Measurements from ENCODE around the gene PRKCI. TPM values are rescaled to one million over a fixed set of nuclear protein-coding genes. Genes with fewer than 3 reads are reported as not detected.
"Not testable (repeated sequence)": the region's sequence is repeated elsewhere in the genome, so short reads cannot be mapped to it uniquely, and the experiment has no call there.

The PRKCI gene
- total RNA-seq, 1 experiment from 2014 or later: 25.2 TPM

DNA sequence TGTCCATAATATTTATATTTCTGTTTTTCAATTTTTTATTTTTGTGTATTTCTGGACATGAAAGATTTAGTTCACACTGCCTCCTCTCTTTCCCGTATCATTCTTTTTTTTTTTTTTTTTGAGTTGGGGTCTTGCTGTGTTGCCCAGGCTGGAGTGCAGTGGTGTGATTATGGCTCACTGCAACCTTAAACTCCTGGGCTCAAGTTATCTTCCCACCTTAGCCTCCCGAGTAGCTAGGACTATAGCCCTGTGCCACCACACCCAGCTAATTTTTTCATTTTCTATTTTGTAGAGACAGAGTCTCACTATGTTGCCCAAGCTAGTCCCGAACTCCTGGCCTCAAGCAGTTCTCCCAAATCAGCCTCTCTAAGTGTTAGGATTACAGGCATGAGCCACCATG, 53.6 kb downstream of the PRKCI start:
- DNase-seq (ENCODE audit: low read depth, low spot score): no peak

GRCh38 chr3:170277311-170277710, 55.1 kb downstream of the PRKCI start:
- H3K9ac ChIP-seq (ENCODE audit: low read length); DNase-seq (ENCODE audit: low read depth, low spot score); RAD21 ChIA-PET (ENCODE audit: low non-redundant PET in 1 of 2, low total read pairs in 2 of 2, uncharacterized antibody in 2 of 2, unreplicated experiment in 2 of 2); H3K79me2 ChIP-seq (ENCODE audit: insufficient read depth, low read length); H3K9me2 ChIP-seq (ENCODE audit: insufficient read depth); POLR2A ChIA-PET; ATAC-seq; H3K4me3 ChIP-seq (replicated peaks in 1 of 2; ENCODE audit: low read depth in 1 of 2, low read length in 2 of 2); BruUV-seq (replicated peaks); H2AFZ ChIP-seq (ENCODE audit: low read depth, low read length, poor library complexity, severe bottlenecking); H4K20me1 ChIP-seq (ENCODE audit: insufficient read depth); H3K36me3 ChIP-seq (ENCODE audit: control insufficient read depth in 1 of 2, insufficient read depth in 2 of 2, low read length in 2 of 2); H3K4me1 ChIP-seq (ENCODE audit: control insufficient read depth in 1 of 2, insufficient read depth in 2 of 2, low read length in 2 of 2); H3K4me2 ChIP-seq (ENCODE audit: low read length); CTCF ChIA-PET; H3K27me3 ChIP-seq (ENCODE audit: insufficient read depth, low read length); intact Hi-C loops (cut with micrococcal nuclease); H3K27ac ChIP-seq (ENCODE audit: low read depth, low read length); H3K9me3 ChIP-seq (ENCODE audit: control insufficient read depth in 1 of 2, insufficient read depth in 1 of 2, low read depth in 1 of 2, low read length in 2 of 2): not testable (repeated sequence)

More for the DNA sequence above, 53.6 kb downstream of the PRKCI start:
- Histone ChIP-seq H3K79me2 (ENCODE audit: insufficient read depth, low read length) (no peaks in the 10 kb centered on the region), H2AFZ (ENCODE audit: low read depth, low read length, poor library complexity, severe bottlenecking) (no peak overlapping the region), H3K9me2 (ENCODE audit: insufficient read depth) (no peaks in the 10 kb centered on the region), H3K9me3 (ENCODE audit: control insufficient read depth in 1 of 2, insufficient read depth in 1 of 2, low read depth in 1 of 2, low read length in 2 of 2) (no peaks in the 10 kb centered on the region), H3K36me3 (ENCODE audit: control insufficient read depth in 1 of 2, insufficient read depth in 2 of 2, low read length in 2 of 2) (peaks cover 4 to 5% of the 10 kb centered on the region in 2 experiments; a peak in 3 of 4 replicates), H3K4me2 (ENCODE audit: low read length) (no peak overlapping the region), H3K27ac (ENCODE audit: low read depth, low read length) (no peak overlapping the region), H3K9ac (ENCODE audit: low read length) (no peak overlapping the region), H4K20me1 (ENCODE audit: insufficient read depth) (no peaks in the 10 kb centered on the region), H3K4me3 (replicated peaks in 1 of 2; ENCODE audit: low read depth in 1 of 2, low read length in 2 of 2) (no peak overlapping the region), H3K27me3 (ENCODE audit: insufficient read depth, low read length) (no peaks in the 10 kb centered on the region), H3K4me1 (ENCODE audit: control insufficient read depth in 1 of 2, insufficient read depth in 2 of 2, low read length in 2 of 2) (no peaks in the 10 kb centered on the region)
- intact Hi-C loops (cut with micrococcal nuclease): no loop called here
- ATAC-seq: no peak
- no TSS peak for BruUV-seq (replicated peaks)
- CTCF ChIA-PET: no interaction called here
- RAD21 ChIA-PET (ENCODE audit: low non-redundant PET in 1 of 2, low total read pairs in 2 of 2, uncharacterized antibody in 2 of 2, unreplicated experiment in 2 of 2): no interaction called here
- TF ChIP-seq EZH2 (IDR thresholded peaks at IDR 0.05) (no peak), RAD21 (IDR thresholded peaks at IDR 0.05; ENCODE audit: low read depth) (no peak), SP1 (IDR thresholded peaks at IDR 0.05; ENCODE audit: low read depth) (no peak), FOSL1 (IDR thresholded peaks at IDR 0.05; ENCODE audit: low read depth) (no peak), ELF1 (IDR thresholded peaks at IDR 0.05; ENCODE audit: borderline replicate concordance, low read depth) (no peak), CTCF (IDR thresholded peaks at IDR 0.05 in 2 of 3, conservative IDR thresholded peaks at IDR 0.05 in 1 of 3; ENCODE audit: borderline replicate concordance in 1 of 3, insufficient read depth in 1 of 3, low read depth in 2 of 3, low read length in 2 of 3) (no peak), JUND (IDR thresholded peaks at IDR 0.05) (no peak), ZBTB33 (IDR thresholded peaks at IDR 0.05; ENCODE audit: extremely low read depth, insufficient replicate concordance, low read length) (no peak), TCF7L2 (IDR thresholded peaks at IDR 0.05; ENCODE audit: borderline replicate concordance, extremely low read depth, insufficient read depth, insufficient read length) (no peak), MAX (IDR thresholded peaks at IDR 0.05) (no peak), SIN3A (IDR thresholded peaks at IDR 0.05; ENCODE audit: low read depth) (no peak), POLR2AphosphoS5 (IDR thresholded peaks at IDR 0.05; ENCODE audit: low read depth, low read length) (no peak)
- POLR2A ChIA-PET: no interaction called here

Measured in HCT116 (cell line).